NCI-H510A treated with DMSO at 0.1 percent for 48 hours (cell line): Measurements from ENCODE around the gene CENPU.

Experiments used
- DNase-seq: peaks from one replicate; lab custom pipeline; 2025; lab: John Stamatoyannopoulos, UW

Gene CENPU

GRCh38 chr4:184712322-184712721 is 21.6 kb downstream of the CENPU start:
- no peak for DNase-seq

GRCh38 chr4:184706453-184706852 is 27.4 kb downstream of the CENPU start:
- DNase-seq: no peak

- DNase-seq: no peak
Observed at GRCh38 chr4:184705692-184706091, 28.2 kb downstream of the CENPU start.

- no peak for DNase-seq
Observed at GRCh38 chr4:184702114-184702513, 31.8 kb downstream of the CENPU start.

GRCh38 chr4:184699941-184700340 is 34.0 kb downstream of the CENPU start:
- no peak for DNase-seq

- no peak for DNase-seq
Observed at GRCh38 chr4:184697956-184698355, 35.9 kb downstream of the CENPU start.

GRCh38 chr4:184695178-184695896 is 38.6 kb downstream of the CENPU start:
- DNase-seq: no peak

- DNase-seq: no peak
Observed at GRCh38 chr4:184694412-184694956, 39.4 kb downstream of the CENPU start.

GRCh38 chr4:184693056-184693455 is 40.8 kb downstream of the CENPU start:
- DNase-seq: no peak

- no peak for DNase-seq
Observed at GRCh38 chr4:184689681-184690080, 44.2 kb downstream of the CENPU start.

- no peak for DNase-seq
Observed at GRCh38 chr4:184688447-184688846, 45.4 kb downstream of the CENPU start.

GRCh38 chr4:184688005-184688404 is 45.9 kb downstream of the CENPU start:
- DNase-seq: no peak

- no peak for DNase-seq
Observed at GRCh38 chr4:184684491-184685189, 49.3 kb downstream of the CENPU start.

GRCh38 chr4:184681916-184682315 is 52.0 kb downstream of the CENPU start:
- no peak for DNase-seq

- no peak for DNase-seq
Observed at GRCh38 chr4:184680698-184681097, 53.2 kb downstream of the CENPU start.

- DNase-seq: no peak
Observed at GRCh38 chr4:184675821-184676492, 57.9 kb downstream of the CENPU start.

- no peak for DNase-seq
Observed at GRCh38 chr4:184675018-184675417, 58.9 kb downstream of the CENPU start.

- no peak for DNase-seq
Observed at GRCh38 chr4:184674011-184674410, 59.9 kb downstream of the CENPU start.

GRCh38 chr4:184672741-184673140 is 61.2 kb downstream of the CENPU start:
- DNase-seq: no peak

GRCh38 chr4:184671101-184671500 is 62.8 kb downstream of the CENPU start:
- no peak for DNase-seq

GRCh38 chr4:184669251-184669650 is 64.6 kb downstream of the CENPU start:
- DNase-seq: no peak

GRCh38 chr4:184668511-184669114 is 65.3 kb downstream of the CENPU start:
- DNase-seq: no peak
